MCF 10A (cell line): ENCODE data around the gene VAV2. TPM values are rescaled to one million over a fixed set of nuclear protein-coding genes. Genes with fewer than 3 reads are reported as not detected.

ENCODE experiments used
- BruUV-seq: library from RNA; stranded (reverse); fragments of 400-500 nt; replicated peaks from 2 replicates; lab custom pipeline; 2021; lab: Mats Ljungman, UMichigan
- CTCF ChIA-PET: fragments of 300-600 bp; sonication (Branson Sonifier 250); formaldehyde crosslinking; extraction: SDS; loops from one replicate; lab custom pipeline; 2021; ENCODE audit warnings: antibody characterized with exemption, inconsistent platforms; lab: Yijun Ruan, JAX
- POLR2A ChIA-PET: fragments of 300-600, 350-650 bp; sonication (Branson Sonifier 250); formaldehyde crosslinking; extraction: SDS; loops from one replicate; lab custom pipeline; 2020; ENCODE audit warnings: antibody characterized with exemption, inconsistent platforms; lab: Yijun Ruan, JAX
- DNase-seq: peaks from one replicate; pipeline ENCODE4 v3.0.0-alpha.2; 2018; ENCODE audit not compliant: unreplicated experiment
- H3K27ac Mint-ChIP-seq: one replicate; pipeline ENCODE4 v1.8.0; 2022; ENCODE audit warnings: mild to moderate bottlenecking, low read depth, mixed read lengths; ENCODE audit not compliant: unreplicated experiment
- H3K27me3 Mint-ChIP-seq: one replicate; pipeline ENCODE4 v1.8.0; 2022; ENCODE audit warnings: mixed read lengths; ENCODE audit not compliant: insufficient read depth, unreplicated experiment
- H3K36me3 Mint-ChIP-seq: one replicate; pipeline ENCODE4 v1.8.0; 2022; ENCODE audit warnings: mild to moderate bottlenecking, moderate library complexity, mixed read lengths; ENCODE audit not compliant: insufficient read depth, unreplicated experiment
- H3K4me1 Mint-ChIP-seq: one replicate; pipeline ENCODE4 v1.8.0; 2022; ENCODE audit warnings: mixed read lengths; ENCODE audit not compliant: insufficient read depth, unreplicated experiment
- H3K4me3 Mint-ChIP-seq: one replicate; pipeline ENCODE4 v1.8.0; 2022; ENCODE audit warnings: mild to moderate bottlenecking, moderate library complexity, mixed read lengths; ENCODE audit not compliant: unreplicated experiment
- H3K9me3 Mint-ChIP-seq: one replicate; pipeline ENCODE4 v1.8.0; 2022; ENCODE audit warnings: mixed read lengths; ENCODE audit not compliant: unreplicated experiment
- CTCF ChIP-seq: fragments of 200-600 bp; IDR thresholded peaks from one replicate; pipeline ENCODE4 v1.8.0; 2022; ENCODE audit warnings: antibody characterized with exemption, mild to moderate bottlenecking; ENCODE audit not compliant: unreplicated experiment
- intact Hi-C: fragments of 100-400 bp; cut with micrococcal nuclease; formaldehyde crosslinking; loops from 2 replicates; pipeline ENCODE4 v1.14.1; 2022
- total RNA-seq: library from RNA; stranded (reverse); gene quantifications from 2 replicates; pipeline ENCODE4 v1.2.3, GENCODE V29; 2022

VAV2 gene
- total RNA-seq, 1 experiment from 2014 or later = 31.0 TPM

DNA sequence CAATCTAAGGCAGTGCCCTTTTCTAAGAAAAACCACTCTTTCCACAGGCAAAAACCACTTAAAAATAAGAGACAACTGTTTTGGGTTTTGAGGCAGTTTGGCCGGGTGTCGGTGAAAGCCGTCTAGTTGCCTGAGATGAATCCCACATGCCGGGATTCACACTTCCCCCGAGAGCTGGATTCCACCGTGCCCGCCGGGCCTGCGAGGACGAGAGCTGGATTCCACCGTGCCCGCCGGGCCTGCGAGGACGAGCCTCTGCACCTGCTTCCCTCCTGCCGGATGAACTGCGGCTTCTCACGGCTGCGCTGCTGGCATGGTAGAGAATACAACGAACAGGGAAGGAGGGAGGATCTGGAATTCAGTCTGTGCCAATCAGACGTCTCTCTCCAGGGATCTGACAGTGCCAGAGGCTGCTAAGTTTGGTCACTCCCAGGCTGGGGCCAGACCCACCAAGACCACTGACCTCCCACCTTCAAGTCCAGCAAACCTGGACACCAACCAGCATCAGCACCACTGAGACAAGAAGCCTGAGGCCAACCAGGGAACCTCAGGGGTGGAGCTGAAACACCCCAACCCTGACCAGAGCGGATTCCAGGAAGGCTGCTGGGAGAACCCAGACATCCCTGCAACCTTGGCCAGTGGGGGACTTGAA is 23.0 kb downstream of the VAV2 start:
- Mint-ChIP-seq H3K27ac (no peak overlapping the region), H3K4me3 (no peak overlapping the region), H3K9me3 (peaks cover 7% of the 10 kb centered on the region), H3K36me3 (no peaks in the 10 kb centered on the region), H3K27me3 (no peaks in the 10 kb centered on the region), H3K4me1 (peaks cover 18% of the 10 kb centered on the region)
- POLR2A ChIA-PET = interaction anchor here (0.6 to 1.2 kb wide), 2 partner anchors 10 to 176 kb away, joined by 3 read pairs; no protein-coding TSS in a partner anchor
- no peak for DNase-seq
- intact Hi-C loops = no loop called here
- no peak for TF ChIP-seq CTCF
- BruUV-seq = no TSS peak
- CTCF ChIA-PET = interaction anchor here (0.7 kb wide), 1 partner anchor 803 kb away, joined by 3 read pairs; no protein-coding TSS in a partner anchor

- Mint-ChIP-seq H3K27me3 (no peaks in the 10 kb centered on the region), H3K27ac (no peak overlapping the region), H3K9me3 (peaks cover 7% of the 10 kb centered on the region), H3K4me1 (peaks cover 13% of the 10 kb centered on the region), H3K36me3 (no peaks in the 10 kb centered on the region), H3K4me3 (no peak overlapping the region)
- POLR2A ChIA-PET = interaction anchor here (1.2 kb wide), 1 partner anchor 10 kb away, joined by 3 read pairs; no protein-coding TSS in a partner anchor
- no TSS peak for BruUV-seq
- no peak for TF ChIP-seq CTCF
- intact Hi-C loops = no loop called here
- CTCF ChIA-PET = interaction anchor here (0.6 kb wide), 1 partner anchor 275 kb away, joined by 4 read pairs; no protein-coding TSS in a partner anchor
- DNase-seq = no peak
Observed at GRCh38 chr9:133968428-133968827, 23.7 kb downstream of the VAV2 start.

DNA sequence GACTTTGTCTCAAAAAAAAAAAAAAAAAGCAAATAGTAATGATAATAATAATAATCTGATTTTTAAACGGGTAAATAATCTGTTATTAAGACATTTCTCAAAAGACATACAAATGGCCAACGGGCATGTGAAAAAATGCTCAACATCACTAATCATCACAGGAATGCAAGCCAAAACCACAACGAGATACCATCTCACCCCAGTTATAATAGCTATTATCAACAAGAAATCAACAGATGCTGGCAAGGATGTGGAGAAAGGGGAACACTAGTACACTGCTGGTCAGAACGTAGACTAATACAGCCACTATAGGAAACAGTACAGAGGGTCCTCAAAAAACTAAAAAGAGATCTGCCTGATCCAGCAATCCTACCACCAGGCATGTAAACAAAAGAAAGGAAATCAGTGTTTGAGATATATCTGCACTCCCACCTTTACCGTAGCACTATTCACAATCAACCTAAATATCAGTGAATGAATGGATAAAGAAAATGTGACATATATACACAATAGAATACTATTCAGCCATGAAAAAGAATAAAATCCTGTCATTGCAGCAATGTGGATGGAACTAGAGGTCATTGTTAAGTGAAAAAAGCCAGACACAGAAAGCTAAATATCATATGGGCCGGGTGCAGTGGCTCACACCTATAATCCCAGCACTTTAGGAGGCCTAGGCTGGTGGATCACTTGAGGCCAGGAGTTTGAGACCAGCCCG is 24.9 kb downstream of the VAV2 start:
- peak; percentile 31 for DNase-seq
- Mint-ChIP-seq H3K4me1 (peaks cover 11% of the 10 kb centered on the region), H3K9me3 (peaks cover 7% of the 10 kb centered on the region), H3K36me3 (no peaks in the 10 kb centered on the region), H3K27me3 (no peaks in the 10 kb centered on the region), H3K4me3 (no peak overlapping the region), H3K27ac (no peak overlapping the region)
- no peak for TF ChIP-seq CTCF
- ChIA-PET POLR2A (interaction anchor here (0.7 to 1.2 kb wide), 3 partner anchors 22 to 93 kb away, joined by 3 read pairs; no protein-coding TSS in a partner anchor), CTCF (interaction anchor here (0.9 to 1.0 kb wide), 2 partner anchors 11 to 26 kb away, joined by 3 to 5 read pairs; no protein-coding TSS in a partner anchor)
- intact Hi-C loops = no loop called here
- BruUV-seq = no TSS peak

DNA sequence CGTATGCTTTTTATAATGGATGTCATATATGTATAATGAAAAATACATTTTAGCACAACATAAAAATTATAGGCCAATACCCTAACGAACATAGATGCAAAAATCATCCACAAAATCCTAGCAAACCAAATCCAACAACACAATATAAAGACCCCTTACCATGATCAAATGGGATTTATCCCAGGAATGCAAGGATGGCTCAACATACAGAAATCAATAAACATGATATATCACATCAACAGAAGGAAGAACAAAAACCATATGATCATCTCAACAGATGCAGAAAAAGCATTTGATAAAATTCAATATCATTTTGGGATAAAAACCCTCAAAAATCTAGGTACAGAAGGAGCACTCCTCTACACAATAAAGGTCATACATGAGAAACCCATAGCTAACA is 27.7 kb downstream of the VAV2 start:
- Mint-ChIP-seq H3K4me3 (no peak overlapping the region), H3K27me3 (no peaks in the 10 kb centered on the region), H3K9me3 (peaks cover 7% of the 10 kb centered on the region), H3K4me1 (peaks cover 12% of the 10 kb centered on the region), H3K36me3 (no peaks in the 10 kb centered on the region), H3K27ac (no peak overlapping the region)
- no TSS peak for BruUV-seq
- CTCF ChIA-PET = no interaction called here
- no peak for DNase-seq
- intact Hi-C loops = no loop called here
- POLR2A ChIA-PET = interaction anchor here (0.9 to 1.7 kb wide), 2 partner anchors 83 to 587 kb away, joined by 4 to 7 read pairs; no protein-coding TSS in a partner anchor
- TF ChIP-seq CTCF = no peak
